Endodermal cell (in vitro differentiated cells): ENCODE results near the gene RAD23B. TPM values are rescaled to one million over a fixed set of nuclear protein-coding genes. Genes with fewer than 3 reads are reported as not detected.
A peak's percentile ranks its signal among the peaks of the same experiment; 100 is the strongest.

Experiments used
- DNase-seq: peaks from one replicate; pipeline ENCODE4 v3.0.0-alpha.2; 2017
- H3K27ac ChIP-seq: 2 replicates; pipeline ENCODE4 v1.5.1; 2013; ENCODE audit warnings: mild to moderate bottlenecking, low read depth, low read length, moderate library complexity
- H3K27me3 ChIP-seq: 2 replicates; pipeline ENCODE4 v1.6.1; 2013; ENCODE audit warnings: mild to moderate bottlenecking, low read length, moderate library complexity; ENCODE audit not compliant: insufficient read depth, control insufficient read depth, poor library complexity, severe bottlenecking
- H3K36me3 ChIP-seq: 2 replicates; pipeline ENCODE4 v1.7.0; 2013; ENCODE audit warnings: mild to moderate bottlenecking, low read length, moderate library complexity; ENCODE audit not compliant: control insufficient read depth, insufficient read depth
- H3K4me1 ChIP-seq: one replicate; pipeline ENCODE4 v1.7.0; 2013; ENCODE audit warnings: low read length; ENCODE audit not compliant: control insufficient read depth, insufficient read depth
- H3K4me3 ChIP-seq: 2 replicates; pipeline ENCODE4 v1.5.1; 2013; ENCODE audit warnings: mild to moderate bottlenecking, low read length, moderate library complexity
- H3K9ac ChIP-seq: 2 replicates; pipeline ENCODE4 v1.6.1; 2013; ENCODE audit warnings: mild to moderate bottlenecking, low read length, moderate library complexity; ENCODE audit not compliant: poor library complexity, severe bottlenecking; ENCODE audit errors: extremely low read depth
- H3K9me3 ChIP-seq: 2 replicates; pipeline ENCODE4 v1.6.1; 2013; ENCODE audit warnings: mild to moderate bottlenecking, low read length, moderate library complexity; ENCODE audit not compliant: control insufficient read depth
- H3K27ac Mint-ChIP-seq: 2 replicates; pipeline ENCODE4 v1.8.0; 2020; ENCODE audit warnings: mixed read lengths
- H3K27me3 Mint-ChIP-seq: 2 replicates; pipeline ENCODE4 v1.8.0; 2021; ENCODE audit warnings: mild to moderate bottlenecking, mixed read lengths; ENCODE audit not compliant: insufficient read depth
- H3K36me3 Mint-ChIP-seq: 2 replicates; pipeline ENCODE4 v1.8.0; 2020; ENCODE audit warnings: low read depth, mixed read lengths
- H3K4me1 Mint-ChIP-seq: 2 replicates; pipeline ENCODE4 v1.8.0; 2020; ENCODE audit warnings: mixed read lengths
- H3K4me3 Mint-ChIP-seq: 2 replicates; pipeline ENCODE4 v1.8.0; 2020; ENCODE audit warnings: mild to moderate bottlenecking, moderate library complexity, mixed read lengths
- H3K9me3 Mint-ChIP-seq: 2 replicates; pipeline ENCODE4 v1.8.0; 2020; ENCODE audit warnings: mild to moderate bottlenecking, mixed read lengths
- WGBS, 2 experiments: methylation state at CpG; one replicate each; pipeline versions ENCODE4 v1.1.5 to v1.1.7; 2013; ENCODE audit warnings: missing lambda C conversion rate in 2 of 2, mixed read lengths in 1 of 2; ENCODE audit not compliant: insufficient coverage in 1 of 2, insufficient read length in 1 of 2; 5-methylcytosine and 5-hydroxymethylcytosine counted together
- total RNA-seq, 2 donors: library from RNA; stranded (reverse); fragmentation: NEBNext Ultra II Directional in 1 of 2; extraction: Animal tissue kit (Norgen Biotek cat#: 25700) in 1 of 2; gene quantifications; 2 replicates in 1 of 2; 3 replicates in 1 of 2; pipeline ENCODE4 v1.2.1, GENCODE V29; 2021
- TF ChIP-seq, protein P1 (sequence below): fragments of 200-600 bp; sonication (generic); conservative IDR thresholded peaks from 2 replicates; pipeline ENCODE4 v1.5.0; 2021; ENCODE audit warnings: antibody characterized with exemption, mild to moderate bottlenecking

RAD23B gene
- total RNA-seq, 2 donors from 2014 or later = 154 to 167 TPM

GRCh38 chr9:107312376-107313050 lies 29.4 kb downstream of the RAD23B start:
- Mint-ChIP-seq H3K9me3 (no peaks in the 10 kb centered on the region), H3K27me3 (no peaks in the 10 kb centered on the region), H3K27ac (peak overlapping the region; percentile 49), H3K36me3 (peaks cover 73% of the 10 kb centered on the region), H3K4me1 (peaks cover 32% of the 10 kb centered on the region), H3K4me3 (no peak overlapping the region)
- H3K27ac ChIP-seq = no peak overlapping the region
- peaks cover 6% of the 10 kb centered on the region for H3K4me1 ChIP-seq
- H3K9me3 ChIP-seq = no peaks in the 10 kb centered on the region
- TF ChIP-seq, protein P1, sequence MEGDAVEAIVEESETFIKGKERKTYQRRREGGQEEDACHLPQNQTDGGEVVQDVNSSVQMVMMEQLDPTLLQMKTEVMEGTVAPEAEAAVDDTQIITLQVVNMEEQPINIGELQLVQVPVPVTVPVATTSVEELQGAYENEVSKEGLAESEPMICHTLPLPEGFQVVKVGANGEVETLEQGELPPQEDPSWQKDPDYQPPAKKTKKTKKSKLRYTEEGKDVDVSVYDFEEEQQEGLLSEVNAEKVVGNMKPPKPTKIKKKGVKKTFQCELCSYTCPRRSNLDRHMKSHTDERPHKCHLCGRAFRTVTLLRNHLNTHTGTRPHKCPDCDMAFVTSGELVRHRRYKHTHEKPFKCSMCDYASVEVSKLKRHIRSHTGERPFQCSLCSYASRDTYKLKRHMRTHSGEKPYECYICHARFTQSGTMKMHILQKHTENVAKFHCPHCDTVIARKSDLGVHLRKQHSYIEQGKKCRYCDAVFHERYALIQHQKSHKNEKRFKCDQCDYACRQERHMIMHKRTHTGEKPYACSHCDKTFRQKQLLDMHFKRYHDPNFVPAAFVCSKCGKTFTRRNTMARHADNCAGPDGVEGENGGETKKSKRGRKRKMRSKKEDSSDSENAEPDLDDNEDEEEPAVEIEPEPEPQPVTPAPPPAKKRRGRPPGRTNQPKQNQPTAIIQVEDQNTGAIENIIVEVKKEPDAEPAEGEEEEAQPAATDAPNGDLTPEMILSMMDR = no peak
- no peaks in the 10 kb centered on the region for H3K27me3 ChIP-seq
- peaks cover 92% of the 10 kb centered on the region for H3K36me3 ChIP-seq
- H3K4me3 ChIP-seq = no peak overlapping the region
- no peak for DNase-seq
- WGBS, 2 experiments = 86% methylated on average over 6 to 8 of the region's 8 CpGs
- no peak overlapping the region for H3K9ac ChIP-seq

DNA sequence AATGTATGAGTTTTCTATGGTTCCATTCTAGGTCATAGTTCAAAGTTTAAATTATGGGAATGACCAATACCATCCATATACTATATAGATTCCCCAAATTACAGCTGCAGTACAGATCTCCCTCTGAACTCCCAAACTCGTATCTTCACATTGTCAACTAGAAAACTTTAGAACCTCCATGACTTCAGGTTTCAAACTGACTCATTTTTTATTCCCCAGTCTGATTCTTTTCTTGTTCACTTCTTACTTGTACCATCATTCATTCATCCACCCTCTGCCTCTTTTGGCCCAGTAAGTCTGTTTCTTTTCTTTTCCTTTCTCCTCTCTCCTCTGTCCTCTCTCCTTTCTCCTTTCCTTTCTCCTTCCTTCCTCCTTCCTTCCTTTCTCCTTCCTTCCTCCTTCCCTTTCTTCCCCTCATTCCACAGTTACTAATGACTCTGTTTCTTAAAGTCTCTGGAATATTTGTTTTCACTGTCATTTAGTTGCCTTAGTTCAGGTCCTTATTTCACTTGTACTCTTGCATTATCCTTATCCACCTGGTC lies 30.5 kb downstream of the RAD23B start:
- H3K9me3 Mint-ChIP-seq = no peaks in the 10 kb centered on the region
- 96 to 100% methylated on average over 1 of the region's 1 CpG for WGBS, 2 experiments
- H3K27ac ChIP-seq = no peak overlapping the region
- H3K4me3 ChIP-seq = no peak overlapping the region
- no peak overlapping the region for H3K9ac ChIP-seq
- no peak overlapping the region for H3K4me3 Mint-ChIP-seq
- no peaks in the 10 kb centered on the region for H3K27me3 Mint-ChIP-seq
- no peaks in the 10 kb centered on the region for H3K9me3 ChIP-seq
- H3K36me3 Mint-ChIP-seq = peaks cover 72% of the 10 kb centered on the region
- H3K4me1 ChIP-seq = peaks cover 6% of the 10 kb centered on the region
- H3K4me1 Mint-ChIP-seq = peaks cover 25% of the 10 kb centered on the region
- H3K27me3 ChIP-seq = no peaks in the 10 kb centered on the region
- peaks cover 92% of the 10 kb centered on the region for H3K36me3 ChIP-seq
- TF ChIP-seq, protein P1 = no peak
- no peak overlapping the region for H3K27ac Mint-ChIP-seq
- DNase-seq = no peak

DNA sequence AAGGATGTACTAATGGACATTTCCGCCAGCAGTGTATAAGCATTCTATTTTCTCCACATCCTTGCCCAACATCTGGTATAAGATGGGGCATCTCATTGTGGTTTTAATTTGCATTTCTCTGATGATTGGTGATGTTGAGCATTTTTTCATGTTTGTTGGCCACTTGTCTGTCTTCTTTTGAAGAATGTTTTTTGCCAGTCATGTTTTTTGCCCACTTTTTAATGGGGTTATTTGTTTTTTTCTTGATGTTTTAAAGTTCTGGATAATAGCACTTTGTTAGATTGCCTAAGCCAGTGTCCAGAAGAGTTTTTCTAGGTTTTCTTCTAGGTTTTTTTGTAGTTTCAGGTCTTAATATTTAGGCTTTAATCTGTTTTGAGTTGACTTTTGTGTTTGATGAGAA lies 31.7 kb downstream of the RAD23B start:
- 100% methylated on average over 1 of the region's 1 CpG; no CpG with 5 or more reads in 1 of the 2 experiments for WGBS, 2 experiments
- no peak overlapping the region for H3K4me3 Mint-ChIP-seq
- no peaks in the 10 kb centered on the region for H3K9me3 Mint-ChIP-seq
- Histone ChIP-seq H3K9ac (no peak overlapping the region), H3K27me3 (no peaks in the 10 kb centered on the region), H3K36me3 (peaks cover 96% of the 10 kb centered on the region), H3K27ac (no peak overlapping the region), H3K9me3 (no peaks in the 10 kb centered on the region), H3K4me3 (no peak overlapping the region), H3K4me1 (no peaks in the 10 kb centered on the region)
- no peak overlapping the region for H3K27ac Mint-ChIP-seq
- no peaks in the 10 kb centered on the region for H3K27me3 Mint-ChIP-seq
- peaks cover 69% of the 10 kb centered on the region for H3K36me3 Mint-ChIP-seq
- no peak for DNase-seq
- TF ChIP-seq, protein P1 = no peak
- H3K4me1 Mint-ChIP-seq = peaks cover 16% of the 10 kb centered on the region
